Kidney capillary endothelial cell (primary cell): ENCODE data around the gene ELMO1.

Experiments
- DNase-seq: peaks from one replicate; pipeline ENCODE4 v3.0.0-alpha.2; 2018; ENCODE audit warnings: low spot score

Gene ELMO1

DNA sequence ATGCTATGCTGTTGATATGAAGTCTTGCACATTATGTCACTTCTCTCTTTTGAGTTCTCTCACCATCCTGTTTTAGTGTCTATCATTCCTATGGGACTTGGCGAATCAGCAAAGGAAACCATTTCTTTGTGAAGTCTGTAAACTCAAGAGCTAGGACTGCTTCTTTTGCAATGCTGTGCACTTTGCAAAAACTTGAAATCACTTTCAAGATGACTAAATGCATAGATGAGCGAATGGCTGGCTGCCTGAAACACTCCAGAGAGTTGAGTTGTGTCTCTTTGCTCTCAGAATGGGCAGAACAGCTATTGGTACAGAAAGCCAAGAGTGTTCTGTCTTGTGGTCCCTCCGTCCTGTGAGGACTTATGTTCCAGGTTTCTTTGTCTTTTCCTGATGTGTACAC is 18.3 kb upstream of the ELMO1 start:
- DNase-seq = no peak

DNA sequence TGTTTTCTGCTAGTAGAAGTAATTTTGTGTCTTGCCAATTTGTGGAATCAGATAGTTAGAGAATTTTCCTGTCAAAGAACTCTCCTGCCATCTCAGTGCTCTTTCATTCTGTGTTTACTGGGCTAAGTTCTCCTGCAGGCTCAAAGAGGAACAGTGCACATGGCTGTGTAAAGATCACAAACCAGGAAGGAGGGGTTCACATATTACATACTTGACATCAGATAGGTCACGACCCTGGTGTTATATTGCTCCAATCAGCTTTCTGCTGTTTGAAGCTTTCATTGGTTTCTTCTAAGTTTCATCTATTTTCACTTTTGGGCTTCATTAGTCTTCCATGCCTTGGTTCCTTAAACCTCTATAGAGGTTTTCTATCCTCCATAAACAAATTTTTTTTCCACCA is 13.5 kb upstream of the ELMO1 start:
- no peak for DNase-seq

DNA sequence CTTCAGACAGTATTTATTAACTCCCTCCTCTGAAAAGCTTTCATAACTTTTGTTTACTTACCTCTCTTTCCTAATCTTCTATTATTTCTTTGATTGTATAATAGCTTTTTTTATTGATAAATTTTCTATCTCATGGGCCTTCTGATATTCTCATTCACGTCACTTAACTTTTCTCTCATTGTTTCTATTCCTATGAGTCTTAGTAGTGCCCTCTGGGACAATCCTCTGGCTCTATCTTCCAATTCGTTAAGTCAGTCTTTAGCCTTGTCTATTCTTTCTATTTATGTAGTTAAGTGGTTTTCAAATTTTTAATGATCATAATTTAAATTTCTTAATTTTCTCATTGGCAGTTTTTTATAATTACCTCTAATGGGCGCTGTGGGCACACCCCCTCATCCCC is 6.4 kb upstream of the ELMO1 start:
- DNase-seq = no peak

- no peak for DNase-seq
These were observed 3.7 kb upstream of the ELMO1 start for GRCh38 chr7:37452346-37452745.

DNA sequence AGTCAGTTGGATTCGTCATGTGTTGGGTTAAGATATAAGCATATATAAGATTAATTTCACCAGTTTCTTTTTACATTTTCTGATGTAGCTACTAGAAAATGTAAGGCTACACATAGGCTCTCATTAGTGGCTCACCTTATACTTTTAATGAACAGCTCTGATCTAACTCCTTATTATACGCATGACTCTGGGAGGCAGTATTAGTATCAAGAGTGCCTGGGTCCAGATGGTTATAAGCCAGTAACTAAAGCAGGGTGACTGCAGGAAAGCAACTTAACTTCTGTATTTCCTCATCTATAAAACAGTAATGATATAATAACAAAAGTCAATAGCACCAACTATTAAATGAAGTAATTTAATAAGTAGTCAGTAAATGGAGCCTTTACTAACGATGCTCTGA is 1.4 kb upstream of the ELMO1 start:
- DNase-seq = no peak

GRCh38 chr7:37449621-37450020 is 957 bp upstream of the ELMO1 start:
- DNase-seq = no peak

DNA sequence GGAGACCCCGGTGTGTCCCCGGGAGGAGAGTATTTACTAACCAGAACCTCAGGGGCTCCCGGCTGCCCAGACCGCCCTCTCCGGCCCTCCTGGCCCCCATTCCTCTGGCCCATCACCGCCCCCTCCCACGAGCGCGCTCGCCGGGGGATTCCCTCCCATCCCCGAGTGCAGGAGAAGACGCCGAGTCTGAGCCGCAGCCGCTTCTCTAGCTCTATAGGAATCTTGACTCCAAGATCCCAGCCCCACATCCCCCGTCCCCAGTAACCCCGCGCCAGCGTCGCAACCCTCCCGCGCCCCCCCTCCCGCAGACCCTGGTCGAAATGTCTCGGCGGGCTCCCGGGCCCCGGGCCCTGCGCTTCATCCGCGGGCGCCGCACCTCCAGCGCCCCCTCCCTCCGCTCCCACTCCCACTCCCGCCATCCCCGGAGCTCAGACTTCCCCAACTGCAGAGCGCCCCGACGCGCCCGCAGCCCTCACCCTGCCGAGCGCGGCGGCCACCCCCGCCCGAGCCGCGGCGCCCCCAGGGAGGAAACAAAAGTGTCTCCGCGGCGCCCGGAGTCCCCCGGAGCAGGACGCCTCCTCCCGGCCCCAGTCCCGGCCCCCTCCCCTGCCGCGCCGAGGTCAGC is 541 bp downstream of the ELMO1 start:
- peak; percentile 10 for DNase-seq

GRCh38 chr7:37446371-37446770 is 2.3 kb downstream of the ELMO1 start:
- peak; percentile 22 for DNase-seq

DNA sequence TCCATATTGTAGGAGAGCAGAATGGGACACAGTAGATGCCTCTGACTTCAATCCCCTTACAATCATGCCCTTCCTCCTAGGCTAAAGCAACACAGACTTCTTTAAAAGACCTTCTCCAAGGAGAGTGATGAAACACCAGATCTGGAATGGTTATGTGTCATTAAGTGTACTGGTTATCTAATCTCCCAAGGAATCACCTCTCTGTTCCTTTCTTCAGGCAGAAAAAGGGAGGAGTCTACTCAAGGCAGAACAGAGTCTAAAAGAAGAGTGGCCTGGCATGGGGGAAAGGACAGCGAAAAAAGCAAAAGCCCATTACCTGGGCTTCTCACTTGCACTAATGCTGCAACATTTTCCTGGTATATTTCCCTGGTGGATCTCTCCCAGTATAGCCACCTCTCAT is 2.9 kb downstream of the ELMO1 start:
- no peak for DNase-seq

- no peak for DNase-seq
These were observed 3.5 kb downstream of the ELMO1 start for GRCh38 chr7:37445064-37445723.

DNA sequence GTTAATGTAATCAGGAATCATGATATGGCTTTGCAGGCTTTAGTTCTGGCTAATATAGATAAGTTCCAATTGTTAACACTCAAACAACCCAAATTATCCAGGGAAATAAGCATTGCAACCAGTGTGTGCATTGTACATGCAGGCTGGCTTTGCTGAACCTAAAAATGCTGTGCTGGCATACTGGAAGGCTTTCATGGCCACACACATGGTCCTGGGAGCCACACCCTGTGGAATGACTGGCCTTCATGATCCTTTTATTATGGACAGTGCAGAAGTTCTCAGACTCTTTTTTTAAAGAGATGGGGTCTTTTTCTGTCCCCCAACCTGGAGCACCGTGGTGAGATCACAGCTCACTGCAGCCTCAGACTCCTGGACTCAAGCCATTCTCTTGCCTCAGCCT is 5.0 kb downstream of the ELMO1 start:
- no peak for DNase-seq

GRCh38 chr7:37442268-37442667 is 6.4 kb downstream of the ELMO1 start:
- DNase-seq = peak; percentile 33

GRCh38 chr7:37441816-37442215 is 6.8 kb downstream of the ELMO1 start:
- peak; percentile 9 for DNase-seq

DNA sequence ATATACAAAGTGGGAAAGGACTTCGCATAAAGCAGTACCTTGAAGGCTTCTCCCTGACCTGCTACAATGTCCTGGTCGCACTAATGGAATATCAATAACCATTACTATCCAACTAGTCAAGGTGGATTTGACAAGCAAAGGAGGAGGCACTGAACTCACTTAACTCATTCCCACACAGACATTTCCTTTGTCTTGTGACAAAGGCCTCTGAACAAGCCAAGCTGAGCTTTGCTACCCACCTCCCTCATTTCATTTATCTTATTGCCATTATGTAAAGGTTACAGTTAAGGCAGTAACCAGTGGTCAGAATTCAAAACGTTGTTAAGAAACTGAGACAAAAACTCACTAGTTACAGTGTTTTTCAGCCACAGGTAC is 7.3 kb downstream of the ELMO1 start:
- DNase-seq = no peak

GRCh38 chr7:37440738-37441385 is 7.8 kb downstream of the ELMO1 start:
- DNase-seq = peak; percentile 84

GRCh38 chr7:37439653-37440026 is 9.0 kb downstream of the ELMO1 start:
- peak; percentile 7 for DNase-seq

GRCh38 chr7:37438906-37439652 is 9.6 kb downstream of the ELMO1 start:
- DNase-seq = no peak

DNA sequence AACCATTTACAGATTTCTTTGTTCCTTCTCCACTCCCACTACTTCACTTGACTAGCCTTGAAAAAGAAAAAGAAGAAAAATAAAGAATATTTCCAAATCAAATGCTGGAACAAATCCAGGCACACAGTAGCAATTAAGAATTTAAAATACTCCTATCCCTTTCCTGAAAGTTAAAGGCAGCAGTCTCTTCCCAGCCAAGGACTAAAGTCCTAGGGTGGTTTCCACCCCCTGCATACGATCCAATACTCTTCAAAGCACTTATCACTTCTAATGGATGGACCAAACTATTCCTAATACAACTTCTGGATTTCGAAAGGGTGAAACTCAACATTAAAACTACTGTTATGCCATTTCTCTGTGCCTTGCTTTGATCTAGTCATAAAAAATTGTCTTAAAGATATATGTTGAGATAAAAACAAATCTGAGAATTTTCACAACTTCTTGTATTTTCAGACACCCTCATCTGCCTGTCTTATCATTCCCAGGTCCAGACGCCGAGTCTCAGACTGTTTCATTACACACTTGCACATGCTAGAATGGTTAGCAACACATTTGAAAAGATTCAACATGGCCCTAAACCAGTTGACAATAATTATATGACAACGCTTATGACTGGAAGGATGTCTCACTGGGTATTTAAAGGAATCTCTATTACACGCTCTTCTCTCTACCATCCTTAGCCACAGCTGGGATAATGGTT is 13.4 kb downstream of the ELMO1 start:
- DNase-seq = no peak

DNA sequence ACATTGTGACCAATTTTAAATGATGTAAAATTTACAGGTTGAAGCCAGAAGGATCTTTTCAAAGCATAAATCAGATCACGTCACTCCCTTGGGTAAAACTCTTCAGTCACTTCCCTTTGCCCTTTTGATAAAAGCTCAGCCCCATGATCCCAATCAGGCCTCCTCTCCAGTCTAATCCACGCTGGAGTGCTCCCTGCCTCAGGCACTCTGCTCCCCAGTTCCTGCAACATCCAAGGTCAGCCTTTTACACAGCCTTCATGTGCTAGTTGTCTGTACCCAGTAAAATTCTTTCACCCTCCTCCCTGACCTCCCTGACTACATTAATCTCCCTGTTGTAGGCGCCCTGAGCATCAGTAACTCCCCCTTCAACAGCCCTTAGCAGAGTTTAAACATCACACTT is 14.1 kb downstream of the ELMO1 start:
- DNase-seq = no peak

GRCh38 chr7:37433166-37433565 is 15.5 kb downstream of the ELMO1 start:
- no peak for DNase-seq

GRCh38 chr7:37432281-37432920 is 16.3 kb downstream of the ELMO1 start:
- no peak for DNase-seq

- DNase-seq = no peak
These were observed 17.3 kb downstream of the ELMO1 start for GRCh38 chr7:37431413-37431812.
